Gastrocnemius medialis (tissue), 4 donors: ENCODE results near the gene JMJD1C. TPM values are rescaled to one million over a fixed set of nuclear protein-coding genes. Genes with fewer than 3 reads are reported as not detected.
"Not testable (repeated sequence)": the region's sequence is repeated elsewhere in the genome, so short reads cannot be mapped to it uniquely, and the experiment has no call there.

Experiments used
- ATAC-seq, 2 donors: fragments of 150-250 bp; one replicate each; pipeline ENCODE4 v1.9.1; 2016
- DNase-seq, 2 donors: peaks; one replicate each; pipeline ENCODE4 v3.0.0-alpha.2; 2019
- H3K27ac ChIP-seq, 4 donors: fragments of 200-600 bp; sonication (generic); 1 replicate in 1 of 4; 2 replicates in 3 of 4; pipeline ENCODE4 v1.5.1; 2016 to 2018; ENCODE audit warnings: mild to moderate bottlenecking in 2 of 4, moderate library complexity in 1 of 4
- H3K27me3 ChIP-seq, 3 donors: fragments of 200-600 bp; sonication (generic) in 2 of 3; 1 replicate in 1 of 3; 2 replicates in 2 of 3; pipeline versions ENCODE4 v1.5.1 to v1.6.0; 2016 to 2019; ENCODE audit warnings: mild to moderate bottlenecking in 1 of 3, moderate library complexity in 1 of 3
- H3K36me3 ChIP-seq, 2 donors: fragments of 200-600 bp; sonication (generic) in 1 of 2; one replicate each; pipeline ENCODE4 v1.5.1; 2017 to 2018
- H3K4me1 ChIP-seq, 2 donors: fragments of 200-600 bp; sonication (generic) in 1 of 2; one replicate each; pipeline ENCODE4 v1.5.1; 2016 to 2017; ENCODE audit warnings: mild to moderate bottlenecking in 2 of 2
- H3K4me3 ChIP-seq, 4 donors: fragments of 200-600 bp; sonication (generic) in 3 of 4; 1 replicate in 1 of 4; 2 replicates in 3 of 4; pipeline ENCODE4 v1.5.1; 2016 to 2019; ENCODE audit warnings: mild to moderate bottlenecking in 2 of 4
- H3K9me3 ChIP-seq, 3 donors: fragments of 200-600 bp; sonication (generic) in 2 of 3; 1 replicate in 1 of 3; 2 replicates in 2 of 3; pipeline ENCODE4 v1.5.1; 2016 to 2019
- POLR2A ChIP-seq, 2 donors: fragments of 450-650 bp; IDR thresholded peaks; one replicate each; pipeline ENCODE4 v1.6.1; 2017; ENCODE audit warnings: antibody characterized with exemption in 2 of 2, mild to moderate bottlenecking in 2 of 2, moderate library complexity in 2 of 2
- in situ Hi-C, 4 donors: fragments of 200-750 bp; cut with MboI; loops; one replicate each; pipeline versions ENCODE4 v1.15.0 to v1.8.0; 2017; ENCODE audit warnings: low sequenced_read_pairs in 4 of 4
- intact Hi-C: fragments of 100-400 bp; cut with DNase I; formaldehyde crosslinking; loops from one replicate; pipeline ENCODE4 v1.15.1; 2023; ENCODE audit warnings: low total_unique reads
- total RNA-seq, 4 donors: library from RNA; depleted of rRNA; stranded (reverse); fragments of >200 nt; gene quantifications; one replicate each; pipeline versions ENCODE4 v1.1.0 to v1.2.3, GENCODE V29; 2016
- TF ChIP-seq, protein P1 (sequence below), 5 experiments: fragments of 450-650 bp in 3 of 5; fragments of 200-600 bp in 2 of 5; sonication (generic) in 2 of 5; IDR thresholded peaks in 4 of 5; conservative IDR thresholded peaks in 1 of 5; 1 replicate in 4 of 5; 2 replicates in 1 of 5; pipeline ENCODE4 v1.5.1; 2016 to 2019; ENCODE audit warnings: antibody characterized with exemption in 5 of 5, mild to moderate bottlenecking in 3 of 5, moderate library complexity in 3 of 5

JMJD1C gene
- total RNA-seq, 4 donors from 2014 or later: 22.5 to 74.1 (median 46.9) TPM

DNA sequence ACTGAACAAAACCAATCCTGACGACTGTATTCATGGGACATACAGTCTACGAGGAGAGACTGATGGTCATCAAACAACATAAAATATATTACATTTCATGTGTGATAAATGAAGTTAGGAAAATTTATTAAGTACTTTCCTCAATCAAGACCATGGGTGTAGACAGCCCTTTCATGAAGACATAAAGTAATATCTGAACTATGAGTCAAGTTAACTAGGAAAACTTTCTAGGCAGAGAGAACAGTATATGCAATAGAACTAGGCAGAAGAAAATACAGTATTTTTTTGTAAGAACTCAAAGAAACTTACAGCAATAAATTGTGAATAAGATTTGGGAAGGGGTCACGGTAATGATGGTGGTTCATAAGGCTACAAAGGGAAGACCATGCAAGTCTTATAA is 112.8 kb downstream of the JMJD1C start:
- Histone ChIP-seq H3K9me3 (no peaks in the 10 kb centered on the region), H3K27me3 (no peaks in the 10 kb centered on the region), H3K27ac (no peak overlapping the region), H3K4me3 (no peak overlapping the region), H3K4me1 (peaks cover 0 to 12% of the 10 kb centered on the region in 2 donors), H3K36me3 (no peaks in the 10 kb centered on the region)
- ATAC-seq: no peak
- no peak for DNase-seq
- in situ Hi-C loops: no loop called here
- intact Hi-C loops: no loop called here
- no peak for TF ChIP-seq POLR2A (IDR thresholded peaks at IDR 0.05)
- TF ChIP-seq, protein P1, sequence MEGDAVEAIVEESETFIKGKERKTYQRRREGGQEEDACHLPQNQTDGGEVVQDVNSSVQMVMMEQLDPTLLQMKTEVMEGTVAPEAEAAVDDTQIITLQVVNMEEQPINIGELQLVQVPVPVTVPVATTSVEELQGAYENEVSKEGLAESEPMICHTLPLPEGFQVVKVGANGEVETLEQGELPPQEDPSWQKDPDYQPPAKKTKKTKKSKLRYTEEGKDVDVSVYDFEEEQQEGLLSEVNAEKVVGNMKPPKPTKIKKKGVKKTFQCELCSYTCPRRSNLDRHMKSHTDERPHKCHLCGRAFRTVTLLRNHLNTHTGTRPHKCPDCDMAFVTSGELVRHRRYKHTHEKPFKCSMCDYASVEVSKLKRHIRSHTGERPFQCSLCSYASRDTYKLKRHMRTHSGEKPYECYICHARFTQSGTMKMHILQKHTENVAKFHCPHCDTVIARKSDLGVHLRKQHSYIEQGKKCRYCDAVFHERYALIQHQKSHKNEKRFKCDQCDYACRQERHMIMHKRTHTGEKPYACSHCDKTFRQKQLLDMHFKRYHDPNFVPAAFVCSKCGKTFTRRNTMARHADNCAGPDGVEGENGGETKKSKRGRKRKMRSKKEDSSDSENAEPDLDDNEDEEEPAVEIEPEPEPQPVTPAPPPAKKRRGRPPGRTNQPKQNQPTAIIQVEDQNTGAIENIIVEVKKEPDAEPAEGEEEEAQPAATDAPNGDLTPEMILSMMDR (IDR thresholded peaks at IDR 0.05 in 4 of 5, conservative IDR thresholded peaks at IDR 0.05 in 1 of 5): no peak

DNA sequence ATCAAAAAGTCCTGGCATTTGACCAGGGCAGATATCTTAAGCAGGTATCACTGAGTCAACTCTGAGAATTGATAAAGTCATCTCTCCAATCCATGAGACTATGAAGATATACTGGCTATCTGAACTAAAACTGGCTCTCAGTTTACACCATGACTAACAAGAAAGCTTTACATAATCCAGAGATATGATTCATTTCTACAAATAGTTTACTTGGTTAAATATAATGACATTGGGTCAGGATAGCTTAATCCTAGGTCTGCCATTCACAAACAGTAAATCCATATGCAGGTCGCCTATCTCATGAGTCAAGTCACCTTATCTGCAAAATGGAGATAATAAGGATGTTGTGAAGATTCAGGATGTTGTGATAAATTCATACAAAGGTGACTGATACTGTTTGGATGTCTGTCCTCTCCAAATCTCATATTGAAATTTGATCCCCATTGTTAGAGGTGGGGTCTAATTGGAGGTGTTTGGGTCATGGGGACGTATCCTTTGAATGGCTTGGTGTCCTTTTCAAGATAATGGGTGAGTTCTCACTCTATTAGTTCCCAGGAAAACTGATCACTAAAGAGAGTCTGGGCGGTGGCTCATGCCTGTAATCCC is 117.4 kb downstream of the JMJD1C start:
- ATAC-seq (no peak), DNase-seq (no peak)
- Histone ChIP-seq H3K4me3 (no peak overlapping the region), H3K27ac (no peak overlapping the region), H3K9me3 (no peaks in the 10 kb centered on the region), H3K27me3 (no peaks in the 10 kb centered on the region), H3K4me1 (peaks cover 0 to 7% of the 10 kb centered on the region in 2 donors), H3K36me3 (no peaks in the 10 kb centered on the region)
- intact Hi-C loops: no loop called here
- in situ Hi-C loops: no loop called here
- TF ChIP-seq POLR2A (IDR thresholded peaks at IDR 0.05): no peak
- TF ChIP-seq, protein P1 (IDR thresholded peaks at IDR 0.05 in 4 of 5, conservative IDR thresholded peaks at IDR 0.05 in 1 of 5): no peak

DNA sequence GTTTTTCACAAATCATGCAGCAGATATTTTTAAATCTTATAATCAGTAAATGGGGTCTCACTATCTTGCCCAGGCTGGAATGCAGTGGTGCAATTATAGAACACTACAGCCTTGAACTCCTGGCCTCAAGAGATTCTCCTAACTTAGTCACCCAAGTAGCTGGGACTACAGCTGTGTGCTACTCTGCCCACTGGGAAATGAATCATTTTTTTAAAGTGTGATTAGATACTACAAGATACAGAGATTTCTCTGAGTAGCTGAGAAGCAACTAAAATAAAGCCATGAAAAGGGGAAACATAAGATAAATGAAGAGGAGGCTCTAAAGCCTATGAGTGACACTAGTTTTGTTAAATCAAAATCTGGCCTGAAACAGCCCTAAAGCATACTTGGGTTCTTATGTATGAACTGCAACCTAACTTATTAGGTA is 119.7 kb downstream of the JMJD1C start:
- H3K9me3 ChIP-seq: no peaks in the 10 kb centered on the region
- H3K36me3 ChIP-seq: no peaks in the 10 kb centered on the region
- intact Hi-C loops (no loop called here), in situ Hi-C loops (no loop called here)
- no peaks in the 10 kb centered on the region for H3K27me3 ChIP-seq
- no peak for DNase-seq
- no peak overlapping the region for H3K27ac ChIP-seq
- no peak overlapping the region for H3K4me3 ChIP-seq
- no peak for ATAC-seq
- no peak for TF ChIP-seq POLR2A (IDR thresholded peaks at IDR 0.05)
- H3K4me1 ChIP-seq: no peaks in the 10 kb centered on the region

DNA sequence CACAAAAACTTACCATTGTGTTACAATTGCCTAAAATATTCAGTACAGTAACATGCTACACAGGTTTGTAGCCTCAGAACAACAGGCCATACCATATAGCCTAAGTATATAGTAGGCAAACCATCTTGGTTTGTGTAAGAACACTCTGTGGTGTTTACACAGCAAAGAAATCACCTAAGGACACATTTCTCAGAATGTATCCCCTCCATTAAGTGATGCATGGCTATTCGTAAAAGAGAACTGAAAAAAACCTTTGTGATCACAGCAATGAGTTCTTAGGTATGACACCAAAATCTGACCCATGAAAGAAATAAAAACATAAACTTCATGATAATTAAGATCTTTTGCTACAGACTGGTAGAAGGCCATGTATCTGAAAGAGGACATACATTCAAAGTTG is 121.5 kb downstream of the JMJD1C start:
- TF ChIP-seq POLR2A (IDR thresholded peaks at IDR 0.05): no peak
- TF ChIP-seq, protein P1 (IDR thresholded peaks at IDR 0.05 in 4 of 5, conservative IDR thresholded peaks at IDR 0.05 in 1 of 5): no peak
- intact Hi-C loops: no loop called here

DNA sequence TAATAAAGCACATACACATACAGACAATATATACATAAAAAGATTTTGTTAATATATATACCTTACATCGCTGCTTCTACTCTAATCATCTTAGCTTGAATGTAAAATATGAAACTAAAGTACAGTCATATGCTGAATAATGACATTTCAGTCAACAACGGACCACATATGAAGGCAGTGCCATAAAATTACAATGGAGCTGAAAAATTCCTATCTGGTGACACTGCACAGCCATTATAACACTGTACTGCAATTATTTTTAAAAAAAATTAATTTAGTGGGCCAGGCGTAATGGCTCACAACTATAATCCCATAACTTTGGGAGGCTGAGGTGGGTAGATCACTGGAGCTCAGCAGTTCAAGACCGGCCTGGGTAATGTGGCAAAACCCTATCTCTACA is 122.3 kb downstream of the JMJD1C start:
- no peaks in the 10 kb centered on the region for H3K4me1 ChIP-seq
- DNase-seq: no peak
- intact Hi-C loops (no loop called here), in situ Hi-C loops (no loop called here)
- no peaks in the 10 kb centered on the region for H3K36me3 ChIP-seq
- no peak overlapping the region for H3K4me3 ChIP-seq
- H3K27me3 ChIP-seq: no peaks in the 10 kb centered on the region
- H3K9me3 ChIP-seq: no peaks in the 10 kb centered on the region
- TF ChIP-seq POLR2A (IDR thresholded peaks at IDR 0.05): no peak
- TF ChIP-seq, protein P1 (IDR thresholded peaks at IDR 0.05 in 4 of 5, conservative IDR thresholded peaks at IDR 0.05 in 1 of 5): no peak
- no peak overlapping the region for H3K27ac ChIP-seq
- no peak for ATAC-seq

More for the DNA sequence above, 121.5 kb downstream of the JMJD1C start:
- Histone ChIP-seq H3K27ac (no peak overlapping the region), H3K27me3 (no peaks in the 10 kb centered on the region), H3K36me3 (no peaks in the 10 kb centered on the region), H3K4me3 (no peak overlapping the region), H3K4me1 (no peaks in the 10 kb centered on the region), H3K9me3 (no peaks in the 10 kb centered on the region)
- ATAC-seq: no peak
- no peak for DNase-seq
- in situ Hi-C loops: no loop called here

DNA sequence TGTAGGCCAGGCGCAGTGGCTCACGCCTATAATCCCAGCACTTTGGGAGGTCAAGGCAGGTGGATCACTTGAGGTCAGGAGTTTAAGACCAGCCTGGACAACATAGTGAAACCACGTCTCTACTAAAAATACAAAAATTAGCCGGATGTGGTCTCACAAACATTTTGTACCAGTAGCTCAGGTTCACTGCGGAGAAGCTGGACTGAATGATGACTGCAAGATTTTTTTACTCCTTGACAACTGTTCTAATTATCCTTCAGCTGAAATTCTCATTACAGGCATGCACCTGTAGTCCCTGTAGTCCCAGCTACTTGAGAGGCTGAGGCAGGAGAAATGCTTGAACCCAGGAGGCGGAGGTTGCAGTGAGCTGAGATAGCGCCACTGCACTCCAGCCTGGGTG is 126.1 kb downstream of the JMJD1C start:
- H3K4me3 ChIP-seq, H3K36me3 ChIP-seq, DNase-seq, H3K4me1 ChIP-seq, H3K27me3 ChIP-seq, in situ Hi-C loops, ATAC-seq, intact Hi-C loops, H3K9me3 ChIP-seq, H3K27ac ChIP-seq: not testable (repeated sequence)
